HG02943 (cell line): ENCODE data around the gene SERPINB8.

ENCODE experiments used
- ATAC-seq: cut with Tn5 transposase; IDR thresholded peaks from one replicate; pipeline ENCODE4 v1.9.1; 2021; ENCODE audit warnings: mild to moderate bottlenecking, low read depth, moderate library complexity; ENCODE audit not compliant: unreplicated experiment

The SERPINB8 gene

GRCh38 chr18:64002581-64002980, 32.7 kb downstream of the SERPINB8 start:
- no peak for ATAC-seq

GRCh38 chr18:64009305-64009704, 39.4 kb downstream of the SERPINB8 start:
- no peak for ATAC-seq

GRCh38 chr18:64011513-64011912, 41.6 kb downstream of the SERPINB8 start:
- ATAC-seq = no peak

GRCh38 chr18:64017870-64018269, 48.0 kb downstream of the SERPINB8 start:
- no peak for ATAC-seq

GRCh38 chr18:64019922-64020756, 50.3 kb downstream of the SERPINB8 start:
- no peak for ATAC-seq

- no peak for ATAC-seq
Observed at GRCh38 chr18:64026350-64026749, 56.5 kb downstream of the SERPINB8 start.

GRCh38 chr18:64027931-64028695, 58.2 kb downstream of the SERPINB8 start:
- no peak for ATAC-seq

- no peak for ATAC-seq
Observed at GRCh38 chr18:64029096-64029495, 59.2 kb downstream of the SERPINB8 start.

GRCh38 chr18:64031411-64031810, 61.5 kb downstream of the SERPINB8 start:
- no peak for ATAC-seq

- no peak for ATAC-seq
Observed at GRCh38 chr18:64032312-64032711, 62.4 kb downstream of the SERPINB8 start.

GRCh38 chr18:64037812-64038414, 68.0 kb downstream of the SERPINB8 start:
- ATAC-seq = no peak
